Erythroblast (primary cell): ENCODE data around the gene DCST2.

Source experiments
- GATA1 ChIP-seq: IDR thresholded peaks from 2 replicates; pipeline ENCODE4 v1.6.1; 2011; ENCODE audit warnings: low read depth, mild to moderate bottlenecking, control low read depth, low read length, moderate library complexity
- POLR2A ChIP-seq: IDR thresholded peaks from 2 replicates; pipeline ENCODE4 v1.6.1; 2011; ENCODE audit warnings: mild to moderate bottlenecking, low read length

DNA sequence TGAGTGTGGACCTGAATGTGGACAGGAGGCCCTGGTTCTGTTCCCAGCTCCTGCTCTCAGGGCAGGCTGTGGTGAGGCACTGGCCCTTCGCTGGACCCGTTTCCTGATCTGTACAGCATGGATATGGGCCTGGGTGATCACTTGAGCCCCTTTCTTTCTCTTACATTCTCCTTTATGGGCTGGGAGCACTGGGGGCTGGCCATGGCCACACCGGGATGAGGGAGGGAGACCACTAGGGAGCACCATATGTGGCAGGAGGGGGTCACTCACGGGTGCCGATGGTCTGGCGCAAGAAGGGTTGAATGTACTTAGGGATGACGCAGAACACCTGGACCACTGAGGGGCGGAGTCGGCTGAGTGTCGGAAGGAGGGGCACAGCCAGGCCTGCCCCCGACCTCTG is 2.7 kb downstream of the DCST2 start:
- TF ChIP-seq GATA1 (no peak), POLR2A (no peak)
